GM21447 (cell line): ENCODE measurements around the gene FIGN.

Experiments used
- ATAC-seq: cut with Tn5 transposase; IDR thresholded peaks from one replicate; pipeline ENCODE4 v1.9.1; 2021; ENCODE audit not compliant: unreplicated experiment

FIGN gene

GRCh38 chr2:163617517-163617916 lies 118.3 kb downstream of the FIGN start:
- no peak for ATAC-seq

GRCh38 chr2:163613266-163613731 lies 122.5 kb downstream of the FIGN start:
- no peak for ATAC-seq

GRCh38 chr2:163612332-163612731 lies 123.5 kb downstream of the FIGN start:
- no peak for ATAC-seq

GRCh38 chr2:163611557-163611906 lies 124.3 kb downstream of the FIGN start:
- ATAC-seq = no peak

- no peak for ATAC-seq
Observed at GRCh38 chr2:163610817-163611556, 124.8 kb downstream of the FIGN start.

- ATAC-seq = no peak
Observed at GRCh38 chr2:163607630-163608029, 128.2 kb downstream of the FIGN start.

- no peak for ATAC-seq
Observed at GRCh38 chr2:163606878-163607277, 128.9 kb downstream of the FIGN start.

- no peak for ATAC-seq
Observed at GRCh38 chr2:163605779-163606178, 130.0 kb downstream of the FIGN start.

GRCh38 chr2:163604941-163605555 lies 130.8 kb downstream of the FIGN start:
- no peak for ATAC-seq

- no peak for ATAC-seq
Observed at GRCh38 chr2:163602196-163602595, 133.6 kb downstream of the FIGN start.

GRCh38 chr2:163601377-163601776 lies 134.4 kb downstream of the FIGN start:
- no peak for ATAC-seq

- ATAC-seq = no peak
Observed at GRCh38 chr2:163600801-163601200, 135.0 kb downstream of the FIGN start.

GRCh38 chr2:163595028-163595427 lies 140.8 kb downstream of the FIGN start:
- no peak for ATAC-seq

GRCh38 chr2:163594497-163594896 lies 141.3 kb downstream of the FIGN start:
- no peak for ATAC-seq

GRCh38 chr2:163593982-163594381 lies 141.8 kb downstream of the FIGN start:
- ATAC-seq = no peak

- no peak for ATAC-seq
Observed at GRCh38 chr2:163592954-163593622, 142.7 kb downstream of the FIGN start.

- ATAC-seq = no peak
Observed at GRCh38 chr2:163591461-163591860, 144.3 kb downstream of the FIGN start.

GRCh38 chr2:163580757-163581156 lies 155.1 kb downstream of the FIGN start:
- ATAC-seq = no peak

- no peak for ATAC-seq
Observed at GRCh38 chr2:163574309-163574708, 161.5 kb downstream of the FIGN start.

- ATAC-seq = no peak
Observed at GRCh38 chr2:163573652-163574051, 162.2 kb downstream of the FIGN start.

- no peak for ATAC-seq
Observed at GRCh38 chr2:163572850-163573249, 163.0 kb downstream of the FIGN start.

GRCh38 chr2:163571423-163572102 lies 164.2 kb downstream of the FIGN start:
- ATAC-seq = no peak
